ENCODE data around the gene KRTAP9-8.
"Not testable (repeated sequence)": the region's sequence is repeated elsewhere in the genome, so short reads cannot be mapped to it uniquely, and the experiment has no call there.

KRTAP9-8 gene

DNA sequence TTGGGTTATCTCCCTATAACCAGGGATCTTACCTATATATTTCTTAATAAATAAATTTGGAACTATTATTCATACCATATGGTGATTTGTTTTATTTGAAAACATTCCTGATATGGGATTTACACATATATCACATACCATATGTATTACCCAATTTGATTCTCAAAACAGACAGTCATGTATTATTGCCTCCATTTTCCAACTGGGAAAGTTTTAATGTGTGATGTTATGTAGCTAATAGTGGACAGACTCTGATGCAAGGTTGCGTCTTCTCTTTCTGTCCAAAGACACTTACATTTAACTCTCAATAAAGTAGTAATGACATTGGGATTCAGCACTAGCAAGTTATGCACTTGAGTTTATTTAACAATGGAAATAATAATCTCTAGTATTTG lies 18.5 kb downstream of the KRTAP9-8 start:
- DNase-seq, result no peak

DNA sequence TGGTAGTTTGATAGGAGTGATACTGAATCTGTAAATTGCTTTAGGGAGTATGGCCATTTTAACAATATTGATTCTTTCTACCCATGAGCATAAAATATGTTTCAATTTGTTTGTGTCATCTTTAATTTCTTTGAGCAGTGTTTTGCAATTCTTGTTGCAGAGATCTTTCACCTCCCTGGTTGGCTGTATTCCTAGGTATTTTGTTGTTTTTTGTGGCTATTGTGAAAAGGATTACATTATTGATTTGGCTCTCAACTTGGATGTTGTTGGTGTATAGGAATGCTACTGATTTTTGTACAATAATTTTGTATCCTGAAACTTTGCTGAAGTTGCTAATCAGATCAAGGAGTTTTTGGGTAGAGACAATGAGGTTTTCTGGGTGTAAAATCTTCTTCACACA lies 20.6 kb downstream of the KRTAP9-8 start:
- no peak for DNase-seq

DNA sequence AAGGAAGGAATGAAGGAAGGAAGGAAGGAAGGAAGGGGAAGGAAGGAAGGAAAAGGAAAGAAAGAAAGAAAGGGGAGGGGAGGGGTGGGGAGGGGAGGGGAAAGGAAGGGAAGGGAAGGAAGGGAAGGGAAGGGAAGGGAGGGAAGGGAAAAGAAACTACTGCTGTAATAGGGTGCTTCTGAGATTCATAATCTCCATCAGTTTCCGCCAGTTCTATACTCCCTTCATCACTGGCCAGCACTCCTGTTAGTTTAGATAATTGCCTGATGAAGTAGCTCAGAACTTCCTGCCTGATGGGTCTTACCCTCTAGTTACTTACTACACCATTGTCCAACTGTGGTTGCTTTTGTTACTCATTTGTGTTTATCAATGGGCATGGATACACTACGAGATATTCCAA lies 25.4 kb downstream of the KRTAP9-8 start:
- DNase-seq, result no peak

DNA sequence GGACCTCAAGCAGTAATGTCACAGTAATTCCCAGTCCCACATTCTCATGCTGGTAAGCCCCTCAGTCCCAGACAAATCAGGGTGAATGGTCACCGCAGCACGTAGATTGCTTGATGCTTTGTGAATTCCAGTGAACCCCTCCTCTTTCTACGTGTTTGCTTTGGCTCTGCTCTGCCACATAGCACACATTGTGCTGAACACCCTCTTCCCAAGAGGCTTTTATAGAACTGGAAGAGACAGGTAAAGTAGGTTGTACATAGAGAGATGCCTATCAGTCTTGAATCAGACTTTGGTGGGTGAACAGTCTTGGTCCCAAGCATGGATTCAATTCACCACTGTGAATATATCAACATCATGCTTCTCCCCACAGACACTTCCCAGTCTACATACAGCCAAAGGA lies 26.8 kb downstream of the KRTAP9-8 start:
- DNase-seq, result no peak

DNA sequence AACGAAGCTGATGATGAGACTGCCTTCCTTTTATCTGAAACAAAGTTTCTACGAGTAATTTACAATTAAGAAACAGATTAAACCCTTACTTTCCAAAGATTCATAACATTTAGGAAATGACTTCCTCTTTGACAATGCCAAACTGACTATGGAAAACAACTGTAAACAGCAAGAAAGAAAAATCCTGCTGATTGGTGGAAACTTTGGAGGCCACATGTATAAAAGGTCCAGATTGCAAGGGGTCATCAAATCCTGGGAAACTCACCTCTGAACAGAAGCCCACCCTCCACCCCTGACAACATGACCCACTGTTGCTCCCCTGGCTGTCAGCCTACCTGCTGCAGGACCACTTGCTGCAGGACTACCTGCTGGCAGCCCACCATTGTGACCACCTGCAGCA lies 27.3 kb downstream of the KRTAP9-8 start, which contains the start of gene KRTAP9-6:
TSS of gene KRTAP9-6 (plus strand) at position 301 of the 400 bp plus-strand sequence. CDS start at position 301, 0 bp downstream.
- no peak for DNase-seq

DNA sequence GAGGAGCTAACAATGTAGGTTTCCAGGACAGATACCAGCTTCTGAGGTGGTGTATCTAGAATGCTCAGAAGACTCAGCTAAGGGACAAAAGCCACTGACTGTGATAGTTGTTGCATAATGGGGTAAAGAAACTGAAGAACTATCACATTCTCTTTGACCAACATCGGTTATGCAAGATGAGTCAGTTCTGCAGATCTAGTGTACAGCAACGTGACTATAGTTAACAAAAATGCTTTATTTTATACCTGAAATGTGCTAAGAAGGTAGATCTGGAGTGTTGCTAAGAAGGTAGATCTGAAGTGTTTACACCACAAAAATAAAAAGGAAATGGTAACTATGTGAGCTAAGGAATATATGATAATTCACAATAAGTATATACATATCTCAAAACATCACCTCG lies 29.9 kb downstream of the KRTAP9-8 start:
- no peak for DNase-seq

DNA sequence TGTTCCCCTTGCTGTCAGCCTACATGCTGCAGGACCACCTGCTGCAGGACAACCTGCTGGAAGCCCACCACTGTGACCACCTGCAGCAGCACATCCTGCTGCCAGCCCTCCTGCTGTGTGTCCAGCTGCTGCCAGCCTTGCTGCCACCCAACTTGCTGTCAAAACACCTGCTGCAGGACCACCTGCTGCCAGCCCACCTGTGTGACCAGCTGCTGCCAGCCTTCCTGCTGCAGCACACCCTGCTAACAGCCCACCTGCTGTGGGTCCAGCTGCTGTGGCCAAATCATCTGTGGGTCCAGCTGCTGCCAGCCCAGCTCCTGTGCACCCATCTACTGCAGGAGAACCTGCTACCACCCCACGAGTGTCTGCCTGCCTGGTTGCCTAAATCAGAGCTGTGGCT lies 33.5 kb downstream of the KRTAP9-8 start:
- DNase-seq, result not testable (repeated sequence)

DNA sequence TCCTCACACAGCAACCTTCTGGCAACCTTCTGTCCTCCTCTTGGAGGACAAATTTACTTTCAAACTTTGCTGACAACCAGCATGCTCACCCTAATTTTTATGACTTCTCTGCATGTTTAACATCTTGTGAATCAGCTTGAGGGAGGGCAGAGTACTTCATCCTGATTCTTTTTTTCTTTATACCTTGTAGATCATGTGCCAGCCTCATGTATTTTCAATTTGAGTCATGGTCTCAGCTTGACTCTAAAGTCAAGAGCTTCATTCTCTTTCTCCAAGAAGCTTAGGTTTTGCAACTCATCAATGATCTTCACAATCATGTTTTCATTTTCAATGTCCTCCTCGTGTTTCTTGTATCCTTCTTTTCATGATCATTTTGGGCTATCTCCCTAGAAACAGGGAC lies 34.1 kb downstream of the KRTAP9-8 start:
- DNase-seq, result no peak

DNA sequence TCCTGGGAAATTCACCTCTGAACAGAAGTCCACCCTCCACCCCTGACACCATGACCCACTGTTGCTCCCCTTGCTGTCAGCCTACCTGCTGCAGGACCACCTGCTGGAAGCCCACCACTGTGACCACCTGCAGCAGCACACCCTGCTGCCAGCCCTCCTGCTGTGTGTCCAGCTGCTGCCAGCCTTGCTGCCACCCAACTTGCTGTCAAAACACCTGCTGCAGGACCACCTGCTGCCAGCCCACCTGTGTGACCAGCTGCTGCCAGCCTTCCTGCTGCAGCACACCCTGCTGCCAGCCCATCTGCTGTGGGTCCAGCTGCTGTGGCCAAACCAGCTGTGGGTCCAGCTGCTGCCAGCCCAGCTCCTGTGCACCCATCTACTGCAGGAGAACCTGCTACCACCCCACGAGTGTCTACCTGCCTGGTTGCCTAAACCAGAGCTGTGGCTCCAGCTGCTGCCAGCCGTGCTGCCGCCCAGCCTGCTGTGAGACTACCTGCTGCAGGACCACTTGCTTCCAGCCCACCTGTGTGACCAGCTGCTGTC lies 37.9 kb downstream of the KRTAP9-8 start, which contains the start of gene KRTAP9-7:
TSS of gene KRTAP9-7 (plus strand) at position 51 of the 543 bp plus-strand sequence. CDS start at position 51, 0 bp downstream.
- DNase-seq, result not testable (repeated sequence)

DNA sequence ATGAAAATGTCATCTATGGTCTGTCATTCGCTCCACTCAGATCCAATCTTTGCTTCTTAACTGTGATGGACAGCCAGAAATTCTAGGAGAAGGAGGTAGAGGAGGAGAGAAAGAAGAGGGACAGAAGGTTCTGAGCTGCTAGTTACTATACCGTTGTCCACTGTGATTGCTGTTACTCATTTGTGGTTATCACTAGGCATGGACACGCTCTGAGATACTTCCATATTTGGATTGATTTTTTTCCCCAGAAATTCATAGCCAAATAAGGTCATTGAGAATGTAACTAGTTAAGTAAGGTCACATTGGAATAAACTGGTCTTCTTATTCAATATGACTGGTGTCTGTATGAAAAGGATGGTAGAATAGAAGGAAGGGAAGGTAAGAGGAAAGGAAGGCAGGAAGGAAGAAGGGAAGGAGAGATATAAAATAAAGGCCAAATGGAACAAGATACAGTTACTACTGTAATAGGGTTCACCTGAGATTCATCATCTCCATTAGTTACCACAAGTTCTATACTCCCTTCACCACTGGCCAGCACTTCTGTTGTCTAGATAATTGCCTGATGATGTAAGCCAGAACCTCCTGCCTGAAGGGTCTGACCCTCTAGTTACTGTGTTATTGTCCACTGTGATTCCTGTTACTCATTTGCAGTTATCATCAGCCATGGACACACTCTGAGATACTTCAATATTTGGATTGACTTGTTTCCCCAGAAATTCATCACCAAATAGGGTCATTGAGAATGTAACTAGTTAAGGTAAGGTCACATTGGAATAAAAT lies 40.6 kb downstream of the KRTAP9-8 start:
- DNase-seq, result no peak

DNA sequence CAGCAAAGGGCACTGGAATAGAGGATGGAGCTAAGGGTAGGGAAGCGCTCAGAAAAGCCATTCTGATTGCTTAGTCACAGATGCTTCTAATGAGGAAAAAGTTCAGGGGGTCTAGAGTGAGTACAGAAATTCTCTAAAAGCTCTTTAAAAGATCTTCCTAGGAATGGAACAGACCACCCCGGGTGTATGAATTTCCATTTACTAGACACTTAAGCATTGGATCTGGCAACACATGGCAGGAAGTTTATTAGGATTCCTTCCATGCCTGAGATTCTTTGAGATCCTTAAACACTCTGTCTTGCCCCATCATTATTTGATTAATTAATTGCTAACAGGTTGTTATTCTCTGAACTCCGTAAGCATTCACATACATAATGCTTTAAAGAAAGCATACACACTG lies 46.2 kb downstream of the KRTAP9-8 start:
- no peak for DNase-seq

DNA sequence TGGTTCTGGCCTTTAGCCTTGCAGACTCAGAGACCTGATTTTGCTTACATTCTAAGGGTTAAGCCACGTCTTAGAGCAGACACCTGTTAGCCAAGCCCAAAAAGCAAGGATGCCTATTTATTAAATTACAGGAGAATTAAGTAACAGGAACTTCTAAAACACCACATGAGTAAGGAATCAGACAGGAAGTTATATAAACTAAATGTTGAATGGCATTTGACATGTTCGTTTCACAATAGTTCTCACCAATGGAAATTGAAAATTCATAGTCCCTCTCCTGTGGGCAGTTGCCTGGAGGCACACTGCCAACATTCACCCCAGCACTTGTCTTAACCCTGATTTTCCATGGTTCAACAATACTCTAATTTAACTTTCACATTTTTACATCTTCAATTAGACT lies 46.7 kb downstream of the KRTAP9-8 start:
- no peak for DNase-seq

DNA sequence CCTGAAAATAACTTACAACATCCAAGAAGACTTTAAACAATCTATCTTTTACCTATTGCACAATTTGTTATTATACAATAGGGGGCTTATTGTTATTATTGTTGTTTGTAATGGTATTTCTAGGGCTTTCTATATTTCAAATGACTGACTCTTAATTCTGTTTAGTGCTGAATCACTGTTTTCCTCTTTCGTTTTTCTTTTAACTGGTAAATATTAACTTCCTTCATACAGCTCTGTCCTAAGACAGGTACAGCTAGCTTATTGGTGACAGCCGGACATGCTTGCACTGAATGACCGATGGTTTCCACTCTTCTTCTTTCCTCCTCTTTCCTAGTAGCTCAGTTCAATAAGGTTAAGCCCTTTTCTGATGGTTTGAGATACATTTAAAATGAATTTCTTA lies 49.3 kb downstream of the KRTAP9-8 start:
- no peak for DNase-seq

Data from NCI-H1417 (cell line).